GM18951 (cell line): ENCODE measurements around the gene TESMIN.

ENCODE experiments used
- POLR2A ChIP-seq: IDR thresholded peaks from 4 replicates; pipeline ENCODE4 v1.6.1; 2011; ENCODE audit warnings: mild to moderate bottlenecking; ENCODE audit not compliant: insufficient read length, insufficient read depth; ENCODE audit errors: extremely low read depth
- in situ Hi-C: fragments of 300-500 bp; cut with MboI; formaldehyde crosslinking; loops from one replicate; pipeline ENCODE4 v1.12.0; 2022; ENCODE audit warnings: low sequenced_read_pairs, mixed read lengths, inconsistent platforms; ENCODE audit not compliant: unreplicated experiment

The TESMIN gene, protein sequence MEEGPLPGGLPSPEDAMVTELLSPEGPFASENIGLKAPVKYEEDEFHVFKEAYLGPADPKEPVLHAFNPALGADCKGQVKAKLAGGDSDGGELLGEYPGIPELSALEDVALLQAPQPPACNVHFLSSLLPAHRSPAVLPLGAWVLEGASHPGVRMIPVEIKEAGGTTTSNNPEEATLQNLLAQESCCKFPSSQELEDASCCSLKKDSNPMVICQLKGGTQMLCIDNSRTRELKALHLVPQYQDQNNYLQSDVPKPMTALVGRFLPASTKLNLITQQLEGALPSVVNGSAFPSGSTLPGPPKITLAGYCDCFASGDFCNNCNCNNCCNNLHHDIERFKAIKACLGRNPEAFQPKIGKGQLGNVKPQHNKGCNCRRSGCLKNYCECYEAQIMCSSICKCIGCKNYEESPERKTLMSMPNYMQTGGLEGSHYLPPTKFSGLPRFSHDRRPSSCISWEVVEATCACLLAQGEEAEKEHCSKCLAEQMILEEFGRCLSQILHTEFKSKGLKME

GRCh38 chr11:68751331-68751856 is at the start of gene TESMIN:
Gene TESMIN, minus strand, starts transcription at chr11:68751520. Its CDS starts 860 bp downstream, at chr11:68750660.
- TF ChIP-seq POLR2A, result no peak

GRCh38 chr11:68798221-68798813 is 47.0 kb upstream of the TESMIN start:
- in situ Hi-C loops, result no loop called here
- TF ChIP-seq POLR2A, result no peak

More at GRCh38 chr11:68751331-68751856, at the start of gene TESMIN:
- in situ Hi-C loops, result no loop called here

DNA sequence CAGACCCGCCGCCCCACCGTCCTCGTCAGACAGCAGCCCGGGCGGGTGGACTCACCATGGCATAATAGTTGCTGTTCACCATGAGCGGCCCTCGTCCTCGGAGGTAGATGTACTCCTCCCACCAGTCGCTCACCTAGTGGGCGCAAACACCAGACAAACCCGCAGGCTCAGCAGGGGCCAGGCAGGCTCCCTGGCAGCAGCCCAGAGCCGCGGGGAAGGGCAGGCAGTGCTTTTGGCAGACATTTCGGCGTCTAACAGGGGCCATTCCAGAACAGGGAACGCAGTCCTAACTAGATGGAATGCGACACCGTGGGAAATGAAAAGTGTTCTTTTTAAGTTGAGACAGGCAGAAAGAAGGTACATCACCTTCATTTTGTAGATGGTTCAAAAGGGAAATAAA is 45.5 kb upstream of the TESMIN start:
- in situ Hi-C loops, result no loop called here
- TF ChIP-seq POLR2A, result no peak

GRCh38 chr11:68792400-68792966 is 41.2 kb upstream of the TESMIN start:
- in situ Hi-C loops, result no loop called here
- TF ChIP-seq POLR2A, result no peak

GRCh38 chr11:68784653-68785052 is 33.3 kb upstream of the TESMIN start:
- in situ Hi-C loops, result no loop called here
- no peak for TF ChIP-seq POLR2A

DNA sequence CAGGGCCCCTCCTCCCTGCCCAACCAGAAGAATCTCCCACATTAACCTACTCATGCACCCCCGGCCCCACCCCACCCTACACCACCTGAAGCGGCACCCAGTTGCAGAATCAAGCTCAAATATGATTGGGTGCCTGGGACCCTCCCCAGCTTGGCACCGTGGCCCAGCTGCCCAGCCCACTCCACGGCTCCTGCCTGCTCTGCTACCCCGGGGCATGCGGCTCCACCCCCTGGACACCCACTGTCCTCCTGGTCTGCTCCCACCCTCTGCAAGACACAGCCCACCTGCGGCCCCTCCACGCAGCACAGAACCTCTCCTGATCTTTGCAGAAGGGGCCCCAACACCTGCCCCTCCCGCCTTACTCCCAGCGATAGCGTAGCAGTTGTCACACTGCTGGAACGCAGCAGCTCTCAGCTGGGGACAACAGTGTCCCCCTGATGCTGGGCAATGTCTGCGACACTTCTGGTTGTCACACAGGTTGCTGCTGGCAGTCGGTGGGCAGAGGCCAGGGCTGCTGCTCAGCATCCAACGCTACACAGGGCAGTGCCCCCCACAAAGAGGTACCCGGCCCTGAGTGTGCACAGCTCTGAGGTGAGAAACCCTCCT is 32.0 kb upstream of the TESMIN start:
- TF ChIP-seq POLR2A, result no peak

DNA sequence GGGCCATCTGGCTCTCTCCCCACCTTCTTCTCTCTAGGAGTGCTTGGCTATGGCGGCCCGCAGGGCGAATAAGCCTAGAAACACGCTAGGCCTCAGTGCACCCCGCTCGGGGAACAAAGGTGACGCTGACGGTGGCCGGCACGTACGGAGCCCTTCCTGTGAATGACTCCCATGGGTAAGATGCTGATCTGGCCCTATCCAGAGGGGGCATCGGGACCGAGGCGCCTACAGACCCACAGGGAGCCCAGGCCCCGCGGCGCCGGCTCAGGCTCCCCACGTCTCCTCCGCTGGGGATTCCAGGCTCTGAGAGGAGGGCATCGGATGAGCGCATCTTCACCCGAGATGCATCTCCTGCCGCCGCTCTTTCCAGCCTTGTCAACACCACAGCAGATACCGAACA is 31.4 kb upstream of the TESMIN start:
- no peak for TF ChIP-seq POLR2A
- in situ Hi-C loops, result no loop called here

More for the DNA sequence above, 32.0 kb upstream of the TESMIN start:
- in situ Hi-C loops, result no loop called here

DNA sequence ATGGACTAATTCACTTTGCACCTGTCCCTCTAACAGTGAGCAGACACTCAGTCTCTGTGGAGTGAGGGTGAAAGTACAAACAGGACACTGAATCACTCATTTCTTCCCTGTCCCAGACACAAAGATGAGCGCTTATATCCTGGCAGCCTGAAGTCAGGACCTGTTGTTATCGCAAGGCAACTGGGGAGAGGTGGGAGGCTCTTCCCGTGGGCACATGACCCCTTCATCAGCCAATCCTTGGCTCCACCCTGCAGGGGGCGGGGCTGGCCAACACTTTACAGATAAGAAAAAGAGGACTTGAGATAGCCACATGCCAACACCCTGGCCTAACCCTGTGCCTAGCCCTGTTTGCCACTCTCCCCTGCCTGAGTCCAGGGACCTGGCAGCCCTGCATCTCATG is 29.5 kb upstream of the TESMIN start:
- TF ChIP-seq POLR2A, result no peak
- in situ Hi-C loops, result no loop called here

DNA sequence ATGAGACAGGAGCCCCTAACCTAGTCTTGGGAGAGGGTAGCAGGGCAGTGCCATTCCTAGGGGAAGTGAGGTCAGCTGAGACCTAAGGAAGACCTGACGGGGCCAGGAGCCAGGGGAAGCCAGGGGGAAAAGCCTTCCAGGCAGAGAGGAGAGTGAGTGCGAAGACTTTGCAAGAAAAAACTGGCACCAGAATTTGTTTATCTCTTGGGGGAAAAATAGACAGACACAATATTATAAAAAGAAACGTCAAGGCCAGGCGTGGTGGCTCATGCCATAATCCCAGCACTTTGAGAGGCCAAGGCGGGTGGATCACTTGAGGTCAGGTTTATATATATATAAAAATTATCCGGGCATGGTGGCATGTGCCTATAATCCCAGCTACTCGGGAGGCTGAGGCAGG is 26.9 kb upstream of the TESMIN start:
- TF ChIP-seq POLR2A, result no peak
- in situ Hi-C loops, result no loop called here

GRCh38 chr11:68776442-68777235 is 25.3 kb upstream of the TESMIN start:
- in situ Hi-C loops, result no loop called here
- no peak for TF ChIP-seq POLR2A

- in situ Hi-C loops, result no loop called here
- no peak for TF ChIP-seq POLR2A
These were observed 24.6 kb upstream of the TESMIN start for GRCh38 chr11:68775951-68776388.

GRCh38 chr11:68774194-68774585 is 22.9 kb upstream of the TESMIN start:
- TF ChIP-seq POLR2A, result no peak
- in situ Hi-C loops, result no loop called here
